Measurements from ENCODE around the gene MFSD12.
"Not testable (repeated sequence)": the region's sequence is repeated elsewhere in the genome, so short reads cannot be mapped to it uniquely, and the experiment has no call there.

MFSD12 gene

DNA sequence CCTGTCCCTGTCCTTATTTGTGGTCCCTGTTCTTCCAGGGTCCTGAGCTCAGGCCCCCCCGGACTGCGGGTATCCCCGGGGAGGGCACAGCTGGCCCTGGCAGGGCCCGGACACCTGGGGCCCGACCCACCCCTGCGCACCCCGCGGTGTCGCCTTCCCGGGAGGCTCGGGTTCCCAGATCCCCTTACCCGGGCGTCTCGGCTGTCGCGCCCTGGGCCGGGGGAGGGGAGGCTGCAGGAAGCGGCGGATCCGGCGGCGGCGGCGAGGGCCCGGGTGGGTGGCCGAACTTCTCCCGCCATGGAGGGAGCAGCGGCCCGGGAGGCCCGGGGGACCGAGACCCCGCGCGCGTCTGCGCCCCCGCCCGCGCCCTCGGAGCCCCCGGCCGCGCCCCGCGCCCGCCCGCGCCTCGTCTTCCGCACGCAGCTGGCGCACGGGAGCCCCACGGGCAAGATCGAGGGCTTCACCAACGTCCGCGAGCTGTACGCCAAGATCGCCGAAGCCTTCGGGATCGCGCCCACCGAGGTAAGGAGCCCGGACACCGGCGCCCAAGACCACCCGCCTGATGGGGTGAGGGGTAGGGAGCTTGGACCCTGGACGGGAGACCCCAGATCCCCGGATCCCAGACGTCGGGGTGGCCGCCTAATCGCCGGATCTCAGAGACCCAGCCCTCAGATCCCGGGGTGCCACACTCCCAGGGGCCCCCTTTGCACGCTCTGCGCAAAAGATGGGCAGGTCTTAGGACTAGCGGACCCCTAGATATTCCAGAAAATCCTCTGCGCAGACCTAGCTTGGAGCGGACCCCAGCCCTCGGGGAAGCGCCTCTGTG is 28.1 kb upstream of the MFSD12 start, which contains the start of gene GIPC3:
Gene GIPC3 (plus strand): TSS at position 178 of the 826 bp plus-strand sequence. CDS start 120 bp downstream, at position 298.
- no peak for DNase-seq (ENCODE audit: low read depth in 4 of 4, low spot score in 1 of 4)

DNA sequence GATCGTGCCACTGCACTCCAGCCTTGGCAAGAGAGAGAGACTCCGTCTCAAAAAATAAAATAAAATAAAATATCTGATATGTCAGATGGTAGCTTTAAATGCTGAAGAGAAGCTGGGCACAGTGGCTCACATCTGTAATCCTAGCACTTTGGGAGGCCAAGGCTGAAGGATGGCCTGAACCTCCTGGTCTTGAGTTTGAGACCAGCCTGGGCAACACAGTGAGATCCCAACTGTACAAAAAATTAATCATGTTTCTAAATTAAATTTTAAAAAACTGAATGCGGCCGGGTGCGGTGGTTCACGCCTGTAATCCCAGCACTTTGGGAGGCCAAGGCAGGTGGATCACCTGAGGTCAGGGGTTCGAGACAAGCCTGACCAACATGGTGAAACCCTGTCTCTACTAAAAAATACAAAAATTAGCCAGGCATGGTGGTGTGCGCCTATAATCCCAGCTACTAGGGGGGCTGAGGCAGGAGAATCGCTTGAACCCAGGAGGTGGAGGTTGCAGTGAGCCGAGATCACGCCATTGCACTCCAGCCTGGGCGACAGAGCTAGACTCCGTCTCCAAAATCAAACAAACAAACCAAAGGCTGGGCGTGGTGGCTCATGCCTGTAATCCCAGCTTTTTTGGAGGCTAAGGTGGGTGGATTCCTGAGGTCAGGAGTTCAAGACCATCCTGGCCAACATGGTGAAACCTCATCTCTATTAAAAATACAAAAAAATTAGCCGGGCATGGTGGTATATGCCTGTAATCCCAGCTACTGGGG is 26.8 kb upstream of the MFSD12 start:
- not testable (repeated sequence) for DNase-seq (ENCODE audit: low read depth in 4 of 4, low spot score in 1 of 4)

GRCh38 chr19:3581792-3582191 is 24.4 kb upstream of the MFSD12 start:
- DNase-seq (ENCODE audit: low read depth in 4 of 4, low spot score in 1 of 4) = not testable (repeated sequence)

- DNase-seq (ENCODE audit: low read depth in 4 of 4, low spot score in 1 of 4) = no peak
Measured at GRCh38 chr19:3580156-3580934, 23.0 kb upstream of the MFSD12 start.

DNA sequence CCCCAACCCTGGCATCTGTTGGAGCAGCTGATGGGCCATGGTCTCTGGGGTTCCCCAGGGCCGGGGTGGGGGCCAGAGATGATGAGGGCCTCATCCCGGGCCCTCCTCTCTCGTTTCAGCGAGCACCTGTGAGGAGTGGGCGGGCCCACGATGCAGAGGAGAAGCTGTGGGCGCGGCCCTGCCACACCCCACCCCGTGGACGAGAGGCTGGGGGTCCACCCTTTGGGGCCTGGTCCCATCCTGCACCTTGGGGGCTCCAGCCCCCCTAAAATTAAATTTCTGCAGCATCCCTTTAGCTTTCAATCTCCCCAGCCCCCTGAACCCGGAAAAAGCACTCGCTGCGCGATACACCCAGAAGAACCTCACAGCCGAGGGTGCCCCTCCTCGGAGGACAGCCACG is 21.0 kb upstream of the MFSD12 start:
- no peak for DNase-seq (ENCODE audit: low read depth in 4 of 4, low spot score in 1 of 4)

GRCh38 chr19:3577723-3578344 is 20.4 kb upstream of the MFSD12 start:
- DNase-seq (ENCODE audit: low read depth in 4 of 4, low spot score in 1 of 4) = no peak

GRCh38 chr19:3576696-3577443 is 19.5 kb upstream of the MFSD12 start:
- DNase-seq (ENCODE audit: low read depth in 4 of 4, low spot score in 1 of 4) = no peak

DNA sequence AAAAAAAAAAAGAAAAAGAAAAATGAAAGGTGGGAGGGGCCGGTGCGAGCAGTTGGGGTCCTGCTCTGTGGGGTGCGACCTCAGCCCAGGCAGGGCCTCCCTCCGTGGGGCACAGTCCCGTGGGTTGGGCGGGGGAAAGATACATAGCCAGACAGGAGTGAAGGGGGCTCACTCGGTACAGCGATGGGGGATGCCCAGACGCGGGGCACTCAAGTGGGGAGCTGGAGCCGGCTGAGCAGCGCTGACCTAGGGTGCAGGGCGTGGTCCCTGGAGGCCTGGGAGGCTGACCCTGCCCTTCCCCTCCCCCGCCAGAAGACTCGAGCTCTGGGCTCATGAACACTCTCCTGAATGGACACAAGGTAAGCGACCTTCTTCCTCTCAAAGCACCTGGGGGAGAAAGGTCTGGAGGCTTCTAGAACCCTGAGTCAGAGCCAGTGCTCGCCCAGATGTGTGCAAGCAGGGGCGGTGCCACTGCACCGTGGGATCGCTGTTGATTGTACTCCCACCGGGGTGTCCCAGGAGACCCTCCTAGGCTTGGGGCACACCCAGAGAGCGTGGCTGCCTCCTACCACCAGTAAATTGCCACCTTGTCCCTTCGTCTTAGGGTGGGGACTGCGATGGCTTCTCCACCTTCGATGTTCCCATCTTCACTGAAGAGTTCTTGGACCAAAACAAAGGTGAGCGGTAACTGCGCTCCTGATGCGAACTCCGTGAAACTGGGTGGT is 18.7 kb upstream of the MFSD12 start:
- DNase-seq (ENCODE audit: low read depth in 4 of 4, low spot score in 1 of 4) = no peak

DNA sequence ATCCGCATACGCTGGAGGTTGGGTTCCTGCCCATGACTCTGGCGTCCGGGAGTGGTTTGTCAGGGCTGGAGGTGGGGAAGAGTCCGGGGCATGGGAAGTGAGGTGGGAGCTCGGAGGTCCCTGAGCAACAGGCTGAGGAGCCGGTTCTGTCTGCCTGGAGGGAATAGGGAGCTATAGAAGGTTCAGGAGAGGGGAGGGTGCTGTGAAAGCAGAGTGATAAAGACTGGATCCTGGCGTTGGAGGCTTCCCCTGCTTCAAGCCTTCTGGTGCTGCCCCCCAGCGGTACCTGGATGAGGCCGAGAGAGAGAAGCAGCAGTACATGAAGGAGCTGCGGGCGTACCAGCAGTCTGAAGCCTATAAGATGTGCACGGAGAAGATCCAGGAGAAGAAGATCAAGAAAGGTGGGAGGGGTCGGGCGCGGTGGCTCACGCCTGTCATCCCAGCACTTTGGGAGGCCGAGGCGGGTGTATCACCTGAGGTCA is 17.9 kb upstream of the MFSD12 start:
- DNase-seq (ENCODE audit: low read depth in 4 of 4, low spot score in 1 of 4) = no peak

DNA sequence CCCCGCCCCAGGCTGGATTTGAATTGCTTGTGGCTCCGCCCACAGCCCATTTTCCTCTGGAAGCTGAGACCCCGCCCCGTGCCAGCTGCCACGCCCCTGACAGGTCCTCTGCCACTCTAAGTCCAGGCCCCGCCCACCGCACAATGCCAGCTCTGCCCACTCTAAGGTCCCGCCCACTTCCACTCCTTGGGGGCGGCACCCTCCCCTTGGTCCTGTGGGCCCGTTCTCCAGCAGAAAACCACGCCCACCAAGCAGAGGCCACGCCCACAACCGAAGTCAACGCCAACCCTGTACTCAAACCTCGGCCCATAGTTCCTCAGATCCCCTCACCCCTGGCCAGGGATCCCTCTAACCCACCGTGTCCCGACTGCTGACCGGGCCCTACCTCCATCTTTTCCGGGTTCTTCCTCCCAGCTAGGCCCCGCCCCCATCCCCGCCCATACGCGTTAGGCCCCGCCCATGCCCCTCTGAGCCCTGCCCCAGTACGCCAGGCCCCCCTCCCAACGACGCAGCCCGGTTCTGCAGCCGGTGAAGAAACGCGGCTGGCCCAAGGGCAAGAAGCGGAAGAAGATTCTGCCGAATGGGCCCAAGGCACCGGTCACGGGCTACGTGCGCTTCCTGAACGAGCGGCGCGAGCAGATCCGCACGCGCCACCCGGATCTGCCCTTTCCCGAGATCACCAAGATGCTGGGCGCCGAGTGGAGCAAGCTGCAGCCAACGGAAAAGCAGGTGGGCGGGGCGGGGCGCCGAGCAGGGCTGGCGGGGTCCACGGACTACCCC is 16.7 kb upstream of the MFSD12 start:
- peak; percentile 38 to 91 (median 60) for DNase-seq (ENCODE audit: low read depth in 4 of 4, low spot score in 1 of 4)

DNA sequence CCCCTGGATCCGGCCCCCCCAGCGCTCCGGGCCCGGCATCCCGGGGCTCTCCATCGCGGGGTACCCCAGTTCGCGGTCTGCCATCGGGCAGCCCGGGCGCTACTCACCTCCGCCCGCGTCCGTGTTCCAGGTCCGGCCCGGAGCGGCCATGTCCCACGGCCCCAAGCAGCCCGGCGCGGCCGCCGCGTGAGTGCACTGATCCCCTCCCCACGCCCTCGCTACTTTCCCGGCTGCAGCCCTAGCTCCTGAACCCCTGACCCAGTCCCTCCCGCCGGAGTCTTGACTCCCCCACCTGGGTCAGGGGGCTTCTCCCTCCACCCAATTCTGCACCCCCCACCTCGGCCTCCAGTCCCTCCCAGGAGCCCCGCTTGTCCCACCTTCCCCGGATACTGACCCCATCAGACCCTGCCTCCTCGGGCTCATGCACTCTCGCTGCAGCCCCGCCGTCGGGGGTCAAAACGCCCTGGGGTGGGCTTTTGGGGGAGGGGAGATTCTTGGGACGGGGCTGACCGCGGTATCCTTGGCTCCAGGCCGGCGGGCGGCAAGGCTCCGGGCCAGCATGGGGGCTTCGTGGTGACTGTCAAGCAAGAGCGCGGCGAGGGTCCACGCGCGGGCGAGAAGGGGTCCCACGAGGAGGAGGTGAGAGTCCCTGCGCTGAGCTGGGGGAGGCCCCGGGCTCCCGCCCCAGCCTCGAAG is 15.9 kb upstream of the MFSD12 start:
- DNase-seq (ENCODE audit: low read depth in 4 of 4, low spot score in 1 of 4) = no peak

GRCh38 chr19:3572855-3573161 is 15.4 kb upstream of the MFSD12 start, which contains the start of gene HMG20B:
Gene HMG20B, plus strand, starts transcription at chr19:3572944. Its CDS starts 366 bp downstream, at chr19:3573310.
- no peak for DNase-seq (ENCODE audit: low read depth in 4 of 4, low spot score in 1 of 4)

DNA sequence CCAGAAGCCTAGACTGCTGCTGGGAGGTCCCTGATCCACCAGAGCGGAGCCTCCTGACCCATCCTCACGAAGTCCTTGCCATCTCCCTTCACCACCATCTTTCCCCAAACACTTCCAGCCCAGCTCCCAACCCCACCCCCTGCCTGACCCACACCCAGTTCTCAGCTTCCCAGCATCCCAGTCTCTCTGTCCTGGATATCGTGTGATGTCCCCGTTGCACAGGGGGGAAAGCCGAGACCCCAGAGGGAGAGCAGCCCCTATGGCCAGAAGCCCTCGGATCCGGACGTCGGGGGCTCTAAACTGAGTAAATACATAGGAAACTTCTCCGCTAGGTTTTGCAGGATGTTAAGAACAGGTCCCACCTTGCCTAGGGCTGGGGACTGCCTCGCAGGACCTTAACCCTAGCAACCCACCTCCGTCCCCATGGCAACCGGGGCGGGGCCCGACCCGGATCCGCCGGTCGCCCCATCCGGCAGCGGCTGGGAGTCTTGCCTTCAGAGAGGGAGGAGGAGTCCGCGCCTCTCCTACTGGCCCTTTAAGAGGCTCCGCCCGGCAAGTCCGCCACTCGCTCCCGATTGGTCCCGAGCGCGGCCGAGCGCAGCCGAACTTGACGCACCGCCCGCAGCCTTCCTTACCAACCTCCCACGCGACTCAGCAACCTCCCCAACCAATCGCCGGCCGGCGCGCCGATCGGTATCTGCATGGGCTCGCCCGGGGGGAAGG is 14.9 kb upstream of the MFSD12 start:
- peak; percentile 93 to 99 (median 98) for DNase-seq (ENCODE audit: low read depth in 4 of 4, low spot score in 1 of 4)

DNA sequence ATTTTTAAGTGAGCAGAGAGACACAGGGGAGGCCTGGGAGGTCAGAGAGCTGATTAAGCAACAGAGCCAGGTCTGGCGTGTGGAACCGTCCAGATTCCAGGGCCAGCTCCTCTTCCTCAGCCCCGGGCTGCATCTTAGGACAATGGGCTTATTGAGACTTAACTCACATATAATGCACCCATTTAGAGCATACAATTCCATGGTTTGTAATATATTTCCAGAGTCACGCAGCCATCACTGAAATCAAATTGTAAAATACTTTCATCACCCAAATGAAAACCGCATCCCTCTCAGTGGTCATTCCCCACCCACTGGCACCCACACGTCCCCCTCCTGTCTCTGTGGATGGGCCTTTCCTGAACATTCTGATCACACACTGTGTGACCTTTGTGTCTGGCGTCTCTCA is 13.2 kb upstream of the MFSD12 start:
- no peak for DNase-seq (ENCODE audit: low read depth in 4 of 4, low spot score in 1 of 4)

DNA sequence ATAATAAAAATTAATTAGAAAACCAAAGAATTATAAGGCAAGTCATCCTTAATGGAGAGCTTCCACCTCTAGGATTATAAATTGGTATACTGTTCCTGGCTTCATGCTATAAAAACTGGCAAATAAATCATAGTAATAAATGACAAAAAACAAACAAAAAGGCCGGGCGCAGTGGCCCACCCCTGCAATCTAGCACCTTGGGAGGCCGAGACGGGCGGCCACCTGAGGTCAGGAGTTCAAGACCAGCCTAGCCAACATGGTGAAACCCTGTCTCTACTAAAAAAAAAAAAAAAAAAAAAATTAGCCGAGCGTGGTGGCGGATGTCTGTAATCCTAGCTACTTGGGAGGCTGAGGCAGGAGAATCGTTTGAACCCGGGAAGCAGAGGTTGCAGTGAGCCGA is 12.7 kb upstream of the MFSD12 start:
- not testable (repeated sequence) for DNase-seq (ENCODE audit: low read depth in 4 of 4, low spot score in 1 of 4)

DNA sequence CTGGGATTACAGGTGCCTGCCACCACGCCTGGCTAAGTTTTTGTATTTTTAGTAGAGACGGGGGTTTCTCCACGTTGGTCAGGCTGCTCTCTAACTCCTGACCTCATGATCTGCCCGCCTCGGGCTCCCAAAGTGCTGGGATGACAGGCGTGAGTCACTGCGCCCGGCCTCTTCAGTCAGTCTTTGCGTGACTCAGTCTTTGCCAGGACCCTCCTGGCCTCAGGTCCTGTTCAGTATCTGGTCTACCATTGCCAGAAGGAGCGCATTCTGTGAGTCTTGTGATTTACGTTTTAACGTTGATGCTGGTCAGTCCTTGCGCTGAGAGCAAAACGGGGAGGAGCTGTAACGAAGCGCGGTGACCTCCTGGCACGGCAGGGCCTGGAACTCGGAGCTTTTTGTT is 7.8 kb upstream of the MFSD12 start:
- no peak for DNase-seq (ENCODE audit: low read depth in 4 of 4, low spot score in 1 of 4)

DNA sequence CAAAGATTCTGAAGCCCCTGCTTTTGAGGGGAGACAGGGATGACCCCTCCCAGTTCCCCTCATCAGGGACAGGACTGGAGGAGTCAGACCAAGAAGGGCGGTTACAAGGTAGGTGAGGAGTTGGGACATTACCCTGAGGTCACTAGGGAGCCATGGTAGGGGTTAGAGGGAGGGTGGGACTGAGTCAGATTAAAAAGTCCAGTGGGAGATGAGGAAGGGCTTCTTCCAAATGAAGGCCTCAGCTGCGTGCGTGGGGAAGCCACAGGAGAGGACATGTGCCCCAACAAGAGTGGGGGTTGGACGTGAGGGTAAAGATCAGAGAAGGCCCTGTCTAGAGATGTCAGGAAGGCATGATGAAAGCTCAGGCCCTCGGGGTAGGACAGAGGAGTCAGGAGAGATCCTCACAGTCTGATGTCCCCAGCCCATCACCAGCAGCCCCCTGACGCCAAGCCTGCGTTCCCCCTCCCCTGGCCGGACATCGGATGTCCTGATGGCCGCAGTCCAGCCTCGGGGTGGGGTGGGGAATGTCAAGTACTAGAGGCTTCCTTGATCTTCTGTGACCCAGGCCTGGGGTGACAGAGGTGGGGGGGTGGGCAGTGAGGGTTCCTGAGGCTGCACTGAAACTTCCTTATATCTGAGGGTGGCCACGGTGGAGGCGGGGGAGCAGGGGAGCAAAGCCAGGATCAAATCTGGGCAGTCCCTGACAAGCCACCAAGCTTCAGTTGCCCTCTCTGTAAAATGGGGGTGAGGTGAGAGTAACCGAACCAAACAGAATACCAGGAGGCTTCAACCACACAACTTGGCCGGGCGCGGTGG is 6.5 kb upstream of the MFSD12 start:
- no peak for DNase-seq (ENCODE audit: low read depth in 4 of 4, low spot score in 1 of 4)
